Panc1 (cell line): Measurements from ENCODE around the gene PDLIM4. TPM values are rescaled to one million over a fixed set of nuclear protein-coding genes. Genes with fewer than 3 reads are reported as not detected.

Source experiments
- ATAC-seq: fragments of 200-7000 bp; cut with Tn5 transposase; 2 replicates; pipeline ENCODE4 v1.9.1; 2020; ENCODE audit warnings: mild to moderate bottlenecking, moderate library complexity
- BruUV-seq: library from RNA; stranded (reverse); fragments of 400-500 nt; replicated peaks from 2 replicates; lab custom pipeline; 2021; lab: Mats Ljungman, UMichigan
- CTCF ChIA-PET: fragments of 300-600 bp; sonication (Branson Sonifier 250); formaldehyde crosslinking; loops from one replicate; lab custom pipeline; 2022; ENCODE audit warnings: antibody characterized with exemption; lab: Charles Lee
- POLR2A ChIA-PET: fragments of 300-600 bp; sonication (Branson Sonifier 250); formaldehyde crosslinking; loops from one replicate; lab custom pipeline; 2022; ENCODE audit warnings: antibody characterized with exemption; lab: Charles Lee
- DNase-seq: peaks from one replicate; pipeline ENCODE4 v3.0.0-alpha.2; 2010; ENCODE audit warnings: low read depth, low spot score
- H3K27ac ChIP-seq: 2 replicates; pipeline ENCODE4 v1.5.1; 2011; ENCODE audit warnings: mild to moderate bottlenecking, low read length, inconsistent platforms
- H3K27me3 ChIP-seq: fragments of 200-500 bp; sonication (Bioruptor generic); 2 replicates; pipeline ENCODE4 v1.6.0; 2014; ENCODE audit warnings: low read length, inconsistent platforms; ENCODE audit not compliant: control insufficient read depth, insufficient read depth
- H3K36me3 ChIP-seq: fragments of 200-500 bp; sonication (Bioruptor generic); 2 replicates; pipeline ENCODE4 v1.5.1; 2014; ENCODE audit warnings: inconsistent platforms, mild to moderate bottlenecking, low read length, moderate library complexity; ENCODE audit not compliant: control insufficient read depth, insufficient read depth
- H3K4me1 ChIP-seq: 2 replicates; pipeline ENCODE4 v1.5.1; 2011; ENCODE audit warnings: inconsistent platforms, mild to moderate bottlenecking, low read length, moderate library complexity; ENCODE audit not compliant: control insufficient read depth, insufficient read depth
- H3K4me3 ChIP-seq, 2 experiments: 2 replicates each; pipeline ENCODE4 v1.5.1; 2011 to 2012; ENCODE audit warnings: low read depth in 2 of 2, low read length in 2 of 2, mild to moderate bottlenecking in 2 of 2, inconsistent platforms in 1 of 2, moderate library complexity in 1 of 2
- H3K9me3 ChIP-seq: fragments of 200-500 bp; sonication (Bioruptor generic); 2 replicates; pipeline ENCODE4 v1.5.1; 2014; ENCODE audit warnings: low read depth, mild to moderate bottlenecking, inconsistent platforms, low read length, moderate library complexity; ENCODE audit not compliant: control insufficient read depth, insufficient read depth
- CTCF ChIP-seq: fragments of 450-650 bp; IDR thresholded peaks from 2 replicates; pipeline ENCODE4 v1.5.1; 2017; ENCODE audit warnings: mild to moderate bottlenecking
- POLR2AphosphoS5 ChIP-seq: IDR thresholded peaks from 2 replicates; pipeline ENCODE4 v1.6.1; 2012; ENCODE audit warnings: mild to moderate bottlenecking, low read depth, low read length, moderate library complexity
- SIN3A ChIP-seq: IDR thresholded peaks from 2 replicates; pipeline ENCODE4 v1.6.1; 2012; ENCODE audit warnings: low read depth, mild to moderate bottlenecking, low read length, moderate library complexity, borderline replicate concordance; ENCODE audit not compliant: insufficient read depth
- TCF7L2 ChIP-seq: IDR thresholded peaks from 2 replicates; pipeline ENCODE4 v1.6.1; 2011; ENCODE audit warnings: mild to moderate bottlenecking, low read depth, low read length, inconsistent platforms
- in situ Hi-C: cut with HindIII; loops from 2 replicates; pipeline ENCODE4 v1.10.0; 2016; ENCODE audit warnings: low sequenced_read_pairs, low pct_unique_long_range_greater_than_20kb
- intact Hi-C: fragments of 100-400 bp; cut with micrococcal nuclease; formaldehyde crosslinking; loops from one replicate; pipeline ENCODE4 v1.10.0; 2022; ENCODE audit not compliant: unreplicated experiment
- total RNA-seq: library from RNA; stranded (reverse); gene quantifications from one replicate; pipeline ENCODE4 v1.2.1, GENCODE V29; 2021; ENCODE audit not compliant: unreplicated experiment
- TF ChIP-seq, protein P1 (sequence below), 2 experiments: IDR thresholded peaks; 2 replicates each; pipeline ENCODE4 v1.6.1; 2011 to 2012; ENCODE audit warnings: low read depth in 2 of 2, control low read depth in 1 of 2, low read length in 1 of 2, mild to moderate bottlenecking in 1 of 2, moderate library complexity in 1 of 2; ENCODE audit not compliant: insufficient read depth in 1 of 2

The PDLIM4 gene
- total RNA-seq, 1 experiment from 2014 or later = 9.9 TPM

DNA sequence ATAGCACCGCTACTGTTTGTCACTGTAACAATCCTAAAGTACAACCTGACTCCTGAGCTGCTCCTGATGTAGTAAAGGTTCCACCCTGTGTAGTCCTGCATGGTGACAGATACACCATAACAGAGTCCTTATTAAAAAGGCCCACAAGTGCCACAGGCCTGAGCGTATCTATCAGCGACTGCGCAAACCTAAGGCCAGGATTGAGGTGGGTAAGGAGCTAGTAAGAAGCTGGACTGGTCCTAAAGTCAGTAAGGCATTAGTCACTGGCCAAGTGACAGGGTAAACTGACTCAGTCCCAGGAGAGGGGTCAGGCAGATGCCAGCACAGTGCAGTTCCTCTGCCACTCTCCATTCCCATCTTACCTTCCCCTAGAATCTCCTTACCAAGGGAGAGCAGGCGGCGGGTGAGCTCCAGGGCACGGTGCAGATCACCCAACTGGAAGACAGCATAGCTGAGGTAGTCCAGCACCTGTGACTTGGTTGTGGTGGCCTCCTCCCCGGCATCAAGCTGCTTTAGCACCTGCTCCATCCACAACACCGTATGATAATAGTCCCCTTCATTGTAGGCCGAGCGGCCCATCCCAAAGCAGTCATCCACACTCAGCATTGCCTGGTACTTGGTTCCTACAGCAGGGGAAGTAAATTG is 47.5 kb upstream of the PDLIM4 start:
- H3K9me3 ChIP-seq = no peaks in the 10 kb centered on the region
- intact Hi-C loops = no loop called here
- H3K36me3 ChIP-seq = no peaks in the 10 kb centered on the region
- no peak for DNase-seq
- H3K27ac ChIP-seq = no peak overlapping the region
- ATAC-seq = no peak
- H3K4me1 ChIP-seq = no peaks in the 10 kb centered on the region
- in situ Hi-C loops = no loop called here
- POLR2A ChIA-PET = interaction anchor here (0.6 kb wide), 1 partner anchor 223 kb away, joined by 4 read pairs; no protein-coding TSS in a partner anchor
- no TSS peak for BruUV-seq
- no peak overlapping the region for H3K4me3 ChIP-seq
- TF ChIP-seq TCF7L2 (no peak), SIN3A (no peak), CTCF (no peak), POLR2AphosphoS5 (no peak)
- TF ChIP-seq, protein P1, sequence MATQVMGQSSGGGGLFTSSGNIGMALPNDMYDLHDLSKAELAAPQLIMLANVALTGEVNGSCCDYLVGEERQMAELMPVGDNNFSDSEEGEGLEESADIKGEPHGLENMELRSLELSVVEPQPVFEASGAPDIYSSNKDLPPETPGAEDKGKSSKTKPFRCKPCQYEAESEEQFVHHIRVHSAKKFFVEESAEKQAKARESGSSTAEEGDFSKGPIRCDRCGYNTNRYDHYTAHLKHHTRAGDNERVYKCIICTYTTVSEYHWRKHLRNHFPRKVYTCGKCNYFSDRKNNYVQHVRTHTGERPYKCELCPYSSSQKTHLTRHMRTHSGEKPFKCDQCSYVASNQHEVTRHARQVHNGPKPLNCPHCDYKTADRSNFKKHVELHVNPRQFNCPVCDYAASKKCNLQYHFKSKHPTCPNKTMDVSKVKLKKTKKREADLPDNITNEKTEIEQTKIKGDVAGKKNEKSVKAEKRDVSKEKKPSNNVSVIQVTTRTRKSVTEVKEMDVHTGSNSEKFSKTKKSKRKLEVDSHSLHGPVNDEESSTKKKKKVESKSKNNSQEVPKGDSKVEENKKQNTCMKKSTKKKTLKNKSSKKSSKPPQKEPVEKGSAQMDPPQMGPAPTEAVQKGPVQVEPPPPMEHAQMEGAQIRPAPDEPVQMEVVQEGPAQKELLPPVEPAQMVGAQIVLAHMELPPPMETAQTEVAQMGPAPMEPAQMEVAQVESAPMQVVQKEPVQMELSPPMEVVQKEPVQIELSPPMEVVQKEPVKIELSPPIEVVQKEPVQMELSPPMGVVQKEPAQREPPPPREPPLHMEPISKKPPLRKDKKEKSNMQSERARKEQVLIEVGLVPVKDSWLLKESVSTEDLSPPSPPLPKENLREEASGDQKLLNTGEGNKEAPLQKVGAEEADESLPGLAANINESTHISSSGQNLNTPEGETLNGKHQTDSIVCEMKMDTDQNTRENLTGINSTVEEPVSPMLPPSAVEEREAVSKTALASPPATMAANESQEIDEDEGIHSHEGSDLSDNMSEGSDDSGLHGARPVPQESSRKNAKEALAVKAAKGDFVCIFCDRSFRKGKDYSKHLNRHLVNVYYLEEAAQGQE (IDR thresholded peaks at IDR 0.05; ENCODE audit: insufficient read depth in 1 of 2, low read depth in 2 of 2, low read length in 1 of 2) = no peak
- H3K27me3 ChIP-seq = no peaks in the 10 kb centered on the region
- CTCF ChIA-PET = interaction anchor here (0.6 kb wide), 1 partner anchor 28 kb away, joined by 3 read pairs; no protein-coding TSS in a partner anchor

- intact Hi-C loops (no loop called here), in situ Hi-C loops (no loop called here)
- ChIA-PET POLR2A (no interaction called here), CTCF (no interaction called here)
- no peak overlapping the region for H3K27ac ChIP-seq
- DNase-seq (no peak), ATAC-seq (no peak)
- H3K9me3 ChIP-seq = no peaks in the 10 kb centered on the region
- no peaks in the 10 kb centered on the region for H3K4me1 ChIP-seq
- TF ChIP-seq SIN3A = no peak
- TF ChIP-seq TCF7L2 = no peak
- TF ChIP-seq POLR2AphosphoS5 = no peak
- TF ChIP-seq, protein P1 (IDR thresholded peaks at IDR 0.05; ENCODE audit: insufficient read depth in 1 of 2, low read depth in 2 of 2, low read length in 1 of 2) = no peak
- no peak for TF ChIP-seq CTCF
- no peak overlapping the region for H3K4me3 ChIP-seq
- no peaks in the 10 kb centered on the region for H3K36me3 ChIP-seq
- no peaks in the 10 kb centered on the region for H3K27me3 ChIP-seq
- BruUV-seq = no TSS peak
These were observed 46.6 kb upstream of the PDLIM4 start for GRCh38 chr5:132210944-132211343.
